Measurements from ENCODE around the gene FAM170B.

- TF ChIP-seq CTCF (IDR thresholded peaks at IDR 0.05; ENCODE audit: extremely low read depth in 1 of 2, insufficient read depth in 1 of 2, low read depth in 1 of 2, low read length in 2 of 2) (no peak), POLR2A (IDR thresholded peaks at IDR 0.05; ENCODE audit: low read depth, low read length) (no peak), EZH2 (IDR thresholded peaks at IDR 0.05; ENCODE audit: borderline replicate concordance, low read depth, low read length, severe bottlenecking) (no peak), MAX (IDR thresholded peaks at IDR 0.05; ENCODE audit: insufficient read depth, insufficient read length) (no peak), POLR2AphosphoS5 (IDR thresholded peaks at IDR 0.05; ENCODE audit: insufficient read depth, low read depth, low read length) (no peak), JUN (IDR thresholded peaks at IDR 0.05; ENCODE audit: borderline replicate concordance, insufficient read depth, insufficient read length, low read depth) (no peak), MYC (IDR thresholded peaks at IDR 0.05; ENCODE audit: low read depth, low read length) (no peak), GATA2 (IDR thresholded peaks at IDR 0.05; ENCODE audit: insufficient read depth, insufficient read length, low read depth, low read length) (no peak), FOS (IDR thresholded peaks at IDR 0.05; ENCODE audit: borderline replicate concordance, insufficient read depth, low read length) (no peak)
Measured at GRCh38 chr10:49089152-49089551, 44.7 kb downstream of the FAM170B start.

Measured in endothelial cell of umbilical vein (primary cell).